NCI-H510A (cell line): ENCODE results near the gene THEM4.
"Not testable (repeated sequence)": the region's sequence is repeated elsewhere in the genome, so short reads cannot be mapped to it uniquely, and the experiment has no call there.

Experiments used
- DNase-seq: peaks from one replicate; lab custom pipeline; 2025; lab: John Stamatoyannopoulos, UW

Gene THEM4

DNA sequence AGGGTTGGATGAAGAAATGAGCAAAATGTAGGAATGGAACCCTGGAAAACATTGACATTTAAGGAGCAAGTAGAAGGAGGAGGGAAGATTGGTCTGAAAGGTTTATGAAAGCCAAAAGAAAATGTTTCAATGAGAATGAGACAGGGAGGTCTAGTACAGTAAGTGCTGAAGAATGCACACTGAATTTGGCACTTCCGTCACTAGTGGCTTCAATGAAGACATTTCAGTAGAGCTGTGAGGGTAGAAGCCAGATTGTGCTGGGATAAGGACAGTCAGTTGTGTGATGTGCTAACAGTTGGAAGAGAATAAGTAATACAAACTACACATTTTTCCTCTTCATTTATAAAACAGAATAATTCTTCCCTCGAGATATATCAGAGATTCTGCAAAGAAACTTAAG, 17.1 kb downstream of the THEM4 start:
- no peak for DNase-seq

DNA sequence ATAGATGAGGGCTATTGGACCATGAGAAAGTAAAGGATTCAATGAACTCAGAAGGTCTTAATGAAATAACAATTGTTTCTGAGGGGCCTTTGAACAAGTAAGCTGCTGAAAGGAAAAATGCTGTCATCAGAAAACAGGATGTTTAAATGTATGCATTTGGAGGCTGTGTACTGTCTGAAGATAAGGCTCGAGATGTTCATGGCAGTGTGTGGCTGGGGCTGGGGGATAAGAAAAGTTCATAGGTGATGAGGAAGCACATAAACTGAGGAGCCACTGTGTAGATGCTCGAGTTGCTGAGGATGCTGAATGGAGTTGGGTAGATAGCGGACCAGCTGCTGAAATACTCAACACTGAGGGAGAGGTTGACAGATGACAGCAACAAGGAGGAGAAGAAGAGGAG, 17.8 kb downstream of the THEM4 start:
- no peak for DNase-seq

DNA sequence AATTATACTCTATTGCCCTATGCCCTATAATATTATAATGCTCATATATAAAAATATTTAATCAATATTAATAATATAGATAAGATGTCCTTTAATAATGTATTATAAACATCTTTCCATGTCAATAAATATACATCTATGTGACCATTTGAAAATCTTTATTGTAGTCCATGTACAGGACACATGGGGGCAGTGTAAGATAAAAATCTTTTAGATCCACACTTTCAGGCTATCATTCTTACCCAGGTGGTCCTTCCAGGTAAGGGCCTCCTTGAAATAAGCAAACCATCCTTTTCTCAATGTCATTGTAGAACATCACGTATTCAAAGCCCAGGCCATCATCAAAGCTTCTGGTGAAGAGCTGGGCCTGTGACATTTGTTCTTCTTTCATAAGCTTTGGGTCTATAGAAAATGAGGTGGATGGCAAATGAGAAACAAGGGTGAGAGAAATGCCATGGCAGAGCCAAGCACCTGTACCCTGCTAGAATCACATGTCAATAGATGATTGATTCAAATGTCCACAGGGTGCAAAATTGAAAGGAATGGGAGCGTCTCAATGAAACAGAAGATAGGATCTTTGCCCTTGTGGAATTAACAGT, 20.2 kb downstream of the THEM4 start:
- no peak for DNase-seq

DNA sequence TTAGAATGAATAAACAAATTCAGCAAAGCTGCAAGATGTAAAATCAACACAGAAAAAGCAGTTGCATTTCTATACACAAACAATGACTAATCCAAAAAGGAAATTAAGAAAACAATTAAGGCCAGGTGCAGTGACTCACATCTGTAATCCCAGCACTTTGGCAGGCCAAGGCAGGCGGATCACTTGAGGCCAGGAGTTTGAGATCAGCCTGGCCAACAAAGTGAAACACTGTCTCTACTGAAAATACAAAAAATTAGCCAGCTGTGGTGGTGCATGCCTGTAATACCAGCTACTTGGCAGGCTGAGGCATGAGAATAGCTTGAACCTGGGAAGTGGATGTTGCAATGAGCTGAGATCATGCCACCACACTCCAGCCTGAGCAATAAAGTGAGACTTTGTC, 22.3 kb downstream of the THEM4 start:
- no peak for DNase-seq

DNA sequence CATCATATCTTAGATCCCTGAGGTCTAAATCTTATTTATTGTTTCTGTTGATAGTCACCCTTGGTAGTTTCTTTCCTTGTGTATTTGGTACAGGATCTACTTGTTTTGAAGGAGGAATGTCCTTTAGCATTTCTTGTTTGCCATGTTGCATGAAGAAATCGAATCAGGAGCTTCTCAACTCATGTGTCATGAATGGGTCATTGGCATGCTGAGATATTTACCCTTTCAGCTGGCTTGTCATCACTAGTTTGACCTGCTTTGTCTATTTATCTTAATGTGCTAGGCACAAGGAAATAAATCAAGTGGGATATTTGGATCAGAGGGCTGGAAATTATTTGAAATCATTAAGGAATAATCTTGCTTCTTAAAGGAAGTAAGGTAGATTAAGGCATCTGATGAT, 23.8 kb downstream of the THEM4 start:
- DNase-seq = no peak

DNA sequence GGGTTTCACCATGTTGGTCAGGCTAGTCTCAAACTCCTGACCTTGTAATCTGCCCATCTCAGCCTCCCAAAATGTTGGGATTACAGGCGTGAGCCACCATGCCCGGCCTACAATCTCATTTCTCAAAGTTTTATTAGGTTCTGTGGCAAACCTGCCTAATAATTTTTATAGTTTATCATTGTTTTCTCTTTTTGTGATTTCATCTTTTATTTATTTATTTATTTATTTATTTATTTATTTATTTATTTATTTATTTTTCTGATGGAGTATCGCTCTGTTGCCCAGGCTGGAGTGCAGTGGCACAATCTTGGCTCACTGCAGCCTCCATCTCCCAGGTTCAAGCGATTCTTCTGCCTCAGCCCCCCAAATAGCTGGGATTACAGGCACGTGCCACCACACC, 24.4 kb downstream of the THEM4 start:
- not testable (repeated sequence) for DNase-seq

DNA sequence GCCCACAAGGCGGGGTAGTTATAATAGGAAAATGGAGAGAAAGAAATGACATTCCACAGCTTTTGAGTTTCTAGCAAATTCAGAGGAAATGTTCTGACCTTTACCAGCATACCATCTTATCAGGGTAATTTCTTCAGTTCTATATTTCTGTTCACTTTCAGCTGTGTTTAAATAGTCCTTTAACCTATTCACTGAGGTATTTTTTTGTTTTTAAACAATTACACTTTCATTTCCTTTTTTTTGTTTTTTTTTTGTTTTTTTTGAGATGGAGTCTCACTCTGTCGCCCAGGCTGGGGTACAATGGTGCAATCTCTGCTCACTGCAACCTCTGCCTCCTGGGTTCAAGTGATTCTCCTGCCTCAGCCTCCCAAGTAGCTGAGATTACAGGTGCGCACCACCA, 24.9 kb downstream of the THEM4 start:
- not testable (repeated sequence) for DNase-seq

DNA sequence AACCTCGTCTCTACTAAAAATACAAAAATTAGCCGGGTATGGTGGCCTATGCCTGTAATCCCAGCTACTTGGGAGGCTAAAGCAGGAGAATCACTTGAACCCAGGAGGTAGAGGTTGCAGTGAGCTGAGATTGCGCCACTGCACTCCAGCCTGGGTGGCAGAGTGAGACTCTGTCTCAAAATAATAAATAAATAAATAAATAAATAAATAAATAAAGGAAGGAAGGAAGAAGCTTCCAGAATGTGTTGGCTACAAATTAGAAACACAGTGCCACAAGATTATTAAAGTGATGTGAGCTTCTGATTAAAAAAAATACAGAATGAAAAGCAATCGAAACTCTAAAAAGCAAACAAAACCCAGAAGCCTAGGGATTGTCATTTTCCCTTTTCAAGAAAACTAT, 25.4 kb downstream of the THEM4 start:
- not testable (repeated sequence) for DNase-seq

DNA sequence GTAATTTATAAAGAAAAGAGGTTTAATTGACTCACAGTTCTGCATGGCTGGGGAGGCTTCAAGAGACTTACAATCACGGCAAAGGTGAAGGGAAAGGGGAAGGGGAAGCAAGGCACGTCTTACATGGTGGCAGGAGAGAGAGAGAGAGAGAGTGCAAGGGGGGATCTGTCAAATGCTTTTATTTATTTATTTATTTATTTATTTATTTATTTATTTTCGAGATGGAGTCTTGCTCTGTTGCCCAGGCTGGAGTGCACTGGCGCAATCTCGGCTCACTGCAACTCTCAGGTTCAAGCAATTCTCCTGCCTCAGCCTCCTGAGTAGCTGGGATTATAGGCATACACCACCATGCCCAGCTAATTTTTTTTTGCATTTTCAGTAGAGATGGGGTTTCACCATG, 26.4 kb downstream of the THEM4 start:
- DNase-seq = not testable (repeated sequence)

DNA sequence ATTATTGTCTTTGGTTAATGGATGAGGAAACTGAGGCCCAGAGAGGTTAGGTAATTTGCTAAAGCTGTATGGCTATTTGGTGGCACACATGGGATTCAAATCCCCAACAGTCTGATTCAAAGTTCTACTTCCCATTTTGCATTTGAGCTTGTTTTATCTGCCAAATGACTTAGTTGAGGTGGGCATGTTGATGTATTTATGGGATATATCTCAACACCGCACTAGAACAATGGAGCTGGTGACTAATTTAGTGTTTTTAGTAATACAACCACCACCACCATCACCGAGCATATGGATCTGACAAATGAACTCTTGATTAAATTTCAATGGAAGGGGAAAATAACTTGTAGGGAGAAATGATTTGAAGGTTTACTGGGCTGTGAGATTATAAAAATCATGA, 26.8 kb downstream of the THEM4 start:
- DNase-seq = no peak

DNA sequence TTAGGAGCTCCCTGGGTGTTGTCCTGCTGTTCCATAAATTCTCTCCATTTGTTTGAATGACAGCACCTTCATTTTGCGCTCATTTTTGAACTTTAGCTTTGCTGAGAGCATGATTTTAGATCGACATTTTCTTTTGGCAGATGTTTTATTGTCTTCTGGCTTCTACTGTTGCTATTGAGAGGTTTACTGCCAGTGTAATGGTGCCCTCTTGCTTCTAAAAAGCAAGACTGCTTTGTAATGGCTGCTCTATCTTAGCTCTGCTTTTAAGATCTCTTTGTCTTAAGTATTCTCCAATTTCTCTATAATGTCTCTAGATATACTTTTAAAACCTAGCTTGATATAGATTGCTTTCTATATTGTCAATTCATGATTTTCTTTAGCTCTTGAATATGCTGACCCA, 27.8 kb downstream of the THEM4 start:
- no peak for DNase-seq

DNA sequence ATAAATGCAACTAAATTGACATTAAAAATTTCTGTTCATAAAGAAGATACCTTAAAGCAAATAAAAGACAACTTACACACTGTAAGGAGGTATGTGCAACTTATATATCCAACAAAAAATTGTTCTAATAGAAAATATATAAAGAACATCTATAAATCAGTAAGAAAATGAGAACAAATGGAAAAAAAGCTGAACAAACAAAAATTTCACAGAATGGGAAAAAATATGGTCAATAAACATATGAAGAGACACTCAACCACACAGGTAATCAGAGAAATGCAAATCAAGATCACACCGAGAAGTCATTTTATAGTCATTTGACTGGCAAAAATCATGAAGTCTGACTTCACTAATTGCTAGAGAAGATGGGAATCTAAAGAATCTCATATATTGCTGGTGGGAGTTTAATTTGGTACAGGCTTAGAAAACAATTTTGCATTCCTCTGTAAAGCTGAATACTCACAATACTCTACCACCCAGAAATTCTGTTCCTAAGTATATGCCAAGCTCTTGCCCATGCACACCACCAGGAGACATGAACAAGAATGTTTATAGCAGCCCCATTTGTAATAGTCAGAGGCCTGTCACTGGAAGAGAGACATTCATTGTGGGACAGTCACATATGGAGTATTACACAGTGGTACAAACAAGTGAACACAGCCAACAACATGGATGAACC, 33.8 kb downstream of the THEM4 start:
- DNase-seq = no peak

DNA sequence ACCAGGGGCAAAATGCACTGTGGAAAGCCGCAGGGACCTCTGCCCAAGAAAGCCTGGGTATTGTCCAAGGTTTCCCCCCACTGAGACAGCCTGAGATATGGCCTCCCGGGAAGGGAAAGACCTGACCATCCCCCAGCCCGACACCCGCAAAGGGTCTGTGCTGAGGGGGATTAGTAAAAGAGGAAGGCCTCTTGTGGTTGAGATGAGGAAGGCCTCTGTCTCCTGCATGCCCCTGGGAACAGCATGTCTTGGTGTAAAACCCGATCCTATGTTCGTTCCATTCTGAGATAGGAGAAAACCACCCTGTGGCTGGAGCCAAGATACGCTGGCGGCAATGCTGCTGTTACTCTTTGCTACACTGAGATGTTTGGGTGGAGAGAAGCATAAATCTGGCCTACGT, 36.5 kb downstream of the THEM4 start:
- DNase-seq = not testable (repeated sequence)

DNA sequence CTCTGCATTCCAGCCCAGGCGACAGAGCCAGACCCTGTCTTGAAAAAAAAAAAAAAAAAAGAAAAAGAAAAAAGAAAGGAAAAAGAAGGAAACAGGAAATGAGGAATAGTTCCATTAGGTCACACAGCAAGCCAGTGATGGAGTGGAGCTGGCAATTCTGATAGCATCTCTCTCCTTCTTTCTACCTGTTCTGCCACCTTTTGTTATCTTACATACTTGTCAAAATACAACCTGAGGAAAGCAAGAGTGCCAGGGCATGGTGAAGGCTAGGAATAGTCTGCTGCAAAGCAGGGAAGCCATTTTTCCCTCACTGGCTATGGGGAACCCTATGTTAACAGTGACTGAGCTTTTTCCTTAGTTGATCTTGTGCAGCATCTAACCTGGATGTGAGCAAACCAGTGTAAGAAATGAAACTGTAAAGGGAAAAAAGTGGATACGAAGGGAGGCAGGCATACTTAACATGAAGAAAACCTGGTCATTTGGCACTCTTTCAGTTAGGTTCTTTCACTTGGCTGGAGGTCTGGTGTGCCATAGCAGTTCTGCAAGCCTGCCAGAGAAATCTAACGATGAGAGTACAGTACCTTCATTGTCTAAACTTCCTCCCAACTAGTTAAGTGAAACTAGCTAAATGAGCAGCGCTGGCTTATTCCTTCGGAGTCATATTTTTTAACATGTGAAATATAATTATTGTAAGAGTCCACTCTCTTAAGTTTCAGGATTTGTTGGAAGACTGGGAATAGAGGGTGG, 37.9 kb downstream of the THEM4 start:
- no peak for DNase-seq

DNA sequence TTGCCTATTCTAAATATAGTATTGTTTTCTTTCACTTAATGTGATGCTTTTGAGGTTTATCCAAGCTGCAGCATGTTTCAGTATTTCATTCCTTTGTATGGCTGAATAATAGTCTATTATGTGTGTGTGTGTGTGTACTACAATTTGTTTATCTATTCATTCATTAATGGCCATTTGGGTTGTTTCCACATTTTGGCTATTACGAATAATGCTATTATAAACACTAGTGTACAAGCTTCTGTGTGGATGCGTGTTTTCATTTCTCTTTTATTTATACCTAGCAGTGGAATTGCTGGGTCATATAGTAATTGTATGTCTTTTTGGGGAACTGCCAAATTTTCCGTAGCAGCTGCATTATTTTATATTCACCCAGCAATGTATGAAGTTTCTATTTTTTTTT, 40.8 kb downstream of the THEM4 start:
- no peak for DNase-seq

DNA sequence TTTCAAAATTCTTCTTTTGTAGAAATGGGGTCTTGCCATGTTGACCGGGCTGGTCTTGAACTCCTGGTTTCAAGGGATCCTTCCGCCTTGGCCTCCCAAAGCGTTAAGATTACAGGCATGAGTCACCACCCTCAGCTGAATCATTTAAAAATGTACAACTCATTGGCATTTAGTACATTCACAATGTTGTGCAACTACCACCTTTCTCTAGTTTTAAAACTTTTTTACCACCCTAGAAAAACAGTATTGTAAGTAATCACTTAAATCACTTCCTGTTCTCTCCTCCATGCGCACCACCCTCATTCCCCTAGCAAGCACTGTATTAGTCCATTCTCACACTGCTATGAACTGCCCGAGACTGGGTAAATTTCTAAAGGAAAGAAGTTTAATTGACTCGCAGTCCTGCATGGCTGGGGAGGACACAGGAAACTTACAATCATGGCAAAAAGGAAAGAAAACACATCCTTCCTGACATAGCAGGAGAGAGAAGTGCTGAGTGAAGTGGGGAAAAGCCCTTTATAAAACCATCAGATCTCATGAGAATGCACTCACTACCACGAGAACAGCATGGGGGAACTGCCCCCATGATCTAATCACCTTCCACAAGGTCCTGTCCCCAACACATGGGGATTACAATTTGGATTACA, 41.4 kb downstream of the THEM4 start:
- no peak for DNase-seq

DNA sequence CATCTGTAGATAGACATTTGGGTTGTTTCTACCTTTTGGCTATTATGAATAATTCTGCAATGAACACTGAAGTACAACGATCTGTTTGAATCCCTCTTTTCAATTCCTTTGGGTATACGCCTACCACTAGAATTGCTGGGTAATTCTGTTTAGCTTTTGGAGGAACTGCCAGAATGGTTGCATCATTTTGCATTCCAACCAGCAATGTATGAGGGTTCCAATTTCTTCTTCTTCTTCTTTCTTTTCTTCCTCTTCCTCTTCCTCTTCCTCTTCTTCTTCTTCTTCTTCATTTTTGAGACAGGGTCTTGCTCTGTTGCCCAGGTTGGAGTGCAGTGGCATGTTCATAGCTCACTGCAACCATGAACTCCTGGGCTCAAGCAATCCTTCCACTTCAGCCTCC, 42.0 kb downstream of the THEM4 start:
- no peak for DNase-seq

DNA sequence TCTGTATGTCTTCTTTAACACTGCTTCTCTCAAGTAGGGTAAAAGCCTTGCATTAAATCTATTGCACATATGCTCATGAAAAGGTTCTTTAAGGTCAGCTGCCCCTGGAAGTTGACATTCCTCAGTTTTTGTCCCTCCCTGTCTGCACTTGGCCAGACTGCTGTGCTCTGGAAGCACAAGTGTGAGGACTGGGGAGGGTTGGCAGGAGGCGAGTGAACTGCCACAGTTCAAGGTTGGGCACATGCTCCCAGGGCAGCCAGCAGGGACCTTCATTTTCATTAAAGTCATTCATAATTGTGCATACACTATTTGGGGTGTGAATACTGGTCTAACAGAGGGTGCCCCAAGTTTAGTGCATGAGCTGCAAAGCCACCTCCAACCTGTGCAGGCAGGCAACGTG, 44.9 kb downstream of the THEM4 start:
- no peak for DNase-seq

DNA sequence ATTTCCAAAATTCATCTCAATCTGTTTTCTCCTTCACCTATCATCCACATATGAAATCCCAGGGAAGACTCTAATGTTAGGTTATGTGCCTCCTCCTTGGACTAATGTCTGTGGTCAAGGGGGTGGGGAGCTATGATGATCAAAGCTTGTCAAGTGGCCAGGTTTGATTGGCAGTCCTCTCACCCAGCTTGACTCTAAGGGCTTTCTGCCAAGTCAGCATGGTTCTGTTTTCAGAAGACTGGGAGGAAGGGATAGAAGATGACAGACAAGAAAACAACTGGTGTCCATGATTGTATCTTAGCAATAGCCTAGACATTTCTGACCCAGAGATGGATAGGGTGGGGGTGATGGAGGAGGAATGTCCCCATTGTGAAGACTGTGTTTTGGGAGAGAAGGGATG, 46.7 kb downstream of the THEM4 start:
- no peak for DNase-seq

DNA sequence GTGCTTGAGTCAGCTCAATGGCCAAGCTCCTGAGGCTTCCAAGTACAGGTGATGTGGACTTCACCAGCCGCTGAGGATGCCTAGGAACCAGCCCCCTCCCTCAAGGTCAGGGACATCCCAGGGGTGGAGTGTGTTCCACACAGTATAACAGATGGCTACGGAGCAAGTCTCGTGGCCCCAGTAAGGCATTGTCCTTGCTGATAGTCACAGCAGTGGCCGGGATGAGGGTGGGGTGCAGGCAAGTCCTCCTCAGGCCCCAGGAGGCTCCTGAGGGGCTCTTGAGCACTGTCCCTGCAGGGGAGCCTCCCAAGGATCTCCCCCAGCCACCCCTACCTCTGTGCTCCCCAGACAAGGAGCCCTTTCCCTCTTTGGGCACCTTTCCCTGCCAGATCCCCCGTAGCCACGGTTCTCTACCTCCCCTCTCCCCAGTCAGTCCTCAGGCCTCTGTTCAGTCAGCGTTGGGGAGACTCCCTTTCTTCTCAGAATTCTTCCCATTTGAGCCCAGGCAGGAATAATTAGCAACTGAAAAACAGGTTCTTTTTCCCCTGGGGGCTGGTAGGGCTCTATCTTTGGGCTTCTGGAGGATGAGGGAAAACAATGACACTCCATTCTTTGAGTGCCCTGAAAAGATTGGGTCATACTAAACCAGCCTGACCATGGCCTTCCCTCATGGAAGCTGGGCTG, 48.7 kb downstream of the THEM4 start:
- DNase-seq = no peak

DNA sequence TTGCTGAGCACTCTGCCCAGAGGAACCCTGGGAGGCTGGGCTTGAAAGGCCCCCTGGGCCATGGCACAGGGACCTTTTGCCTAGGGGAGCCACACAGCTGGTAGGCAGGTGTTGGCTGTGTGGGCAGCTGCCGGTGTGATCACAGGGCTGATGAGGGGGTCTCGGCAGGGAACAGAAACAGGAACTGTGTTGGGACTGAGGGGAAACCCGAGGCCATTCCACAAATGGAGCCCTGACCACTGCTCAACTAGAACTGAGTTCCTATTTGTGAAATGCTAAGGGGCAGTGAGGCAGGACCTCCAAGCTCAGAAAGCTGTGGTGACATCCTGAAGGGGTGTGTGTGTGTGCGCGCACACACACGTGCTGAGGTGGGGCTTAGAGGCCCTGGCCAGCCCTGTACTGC, 49.4 kb downstream of the THEM4 start:
- DNase-seq = no peak

DNA sequence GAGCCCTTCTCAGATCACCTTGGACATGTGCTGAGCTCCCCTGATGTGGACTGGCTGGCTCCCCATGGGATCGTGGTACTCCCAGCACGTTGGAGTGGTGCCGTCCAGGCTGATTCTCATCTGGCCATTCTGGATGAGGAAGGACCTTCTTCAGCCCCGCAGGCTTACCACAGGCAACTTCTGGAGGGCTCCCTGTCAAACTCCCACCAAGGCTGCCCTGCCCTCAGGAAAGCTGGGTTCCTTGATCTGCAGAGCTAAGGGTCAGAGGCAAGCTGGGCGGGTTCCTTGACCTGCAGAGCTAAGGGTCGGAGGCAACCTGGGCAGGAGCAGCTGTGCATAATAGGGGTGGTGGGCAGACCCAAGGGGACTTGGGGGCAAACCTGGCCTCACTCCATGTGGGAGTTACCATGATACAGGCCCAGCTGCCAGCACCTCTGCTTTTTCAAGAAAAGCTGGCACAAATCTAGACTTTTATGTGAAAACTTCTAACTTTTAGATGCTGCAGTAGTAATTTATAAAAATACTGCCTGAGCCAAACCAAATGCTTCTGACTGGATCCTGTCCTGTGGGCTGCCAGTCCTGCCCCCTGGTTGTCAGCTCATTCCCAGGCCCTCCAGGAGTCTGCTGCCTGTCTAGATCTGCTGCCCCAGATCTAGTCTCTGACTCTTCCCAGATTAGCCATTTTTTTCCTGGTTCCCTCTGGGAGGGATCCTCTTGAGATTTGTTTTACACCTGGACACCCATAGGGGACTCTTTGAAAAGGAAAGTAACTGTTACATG, 50.2 kb downstream of the THEM4 start:
- no peak for DNase-seq
